Osteoblast (primary cell): ENCODE measurements around the gene B2M. TPM values are rescaled to one million over a fixed set of nuclear protein-coding genes. Genes with fewer than 3 reads are reported as not detected.

Experiments used
- DNase-seq: peaks from one replicate; pipeline ENCODE4 v3.0.0; 2011; ENCODE audit warnings: low spot score, mixed read lengths; ENCODE audit not compliant: insufficient read length; ENCODE audit errors: missing footprints
- H2AFZ ChIP-seq: 2 replicates; pipeline ENCODE4 v1.6.0; 2011; ENCODE audit warnings: mild to moderate bottlenecking, low read length
- H3K27ac ChIP-seq: 2 replicates; pipeline ENCODE4 v1.5.1; 2011; ENCODE audit warnings: mild to moderate bottlenecking, low read depth, low read length, moderate library complexity
- H3K27me3 ChIP-seq: 2 replicates; pipeline ENCODE4 v1.6.0; 2012; ENCODE audit warnings: mild to moderate bottlenecking, control low read depth, inconsistent platforms, low read length, moderate library complexity; ENCODE audit not compliant: insufficient read depth
- H3K36me3 ChIP-seq: 2 replicates; pipeline ENCODE4 v1.5.1; 2011; ENCODE audit warnings: mild to moderate bottlenecking, low read length, control low read depth, moderate library complexity; ENCODE audit not compliant: insufficient read depth
- H3K4me1 ChIP-seq: 2 replicates; pipeline ENCODE4 v1.5.1; 2011; ENCODE audit warnings: mild to moderate bottlenecking, low read length, control low read depth, moderate library complexity; ENCODE audit not compliant: insufficient read depth
- H3K4me2 ChIP-seq: 2 replicates; pipeline ENCODE4 v1.6.0; 2011; ENCODE audit warnings: mild to moderate bottlenecking, low read length; ENCODE audit not compliant: insufficient read depth
- H3K4me3 ChIP-seq: fragments of 200-600 bp; sonication (generic); 3 replicates; pipeline ENCODE4 v1.5.1; 2012; ENCODE audit warnings: mild to moderate bottlenecking, low read length, inconsistent platforms; ENCODE audit not compliant: insufficient read depth
- H3K79me2 ChIP-seq: 2 replicates; pipeline ENCODE4 v1.6.0; 2012; ENCODE audit warnings: mild to moderate bottlenecking, low read length, control low read depth, inconsistent platforms; ENCODE audit not compliant: insufficient read depth
- H3K9me3 ChIP-seq: 2 replicates; pipeline ENCODE4 v1.5.1; 2011; ENCODE audit warnings: low read depth, low read length, control low read depth
- H4K20me1 ChIP-seq: 2 replicates; pipeline ENCODE4 v1.6.0; 2012; ENCODE audit warnings: mild to moderate bottlenecking, low read length, control low read depth; ENCODE audit not compliant: insufficient read depth
- CTCF ChIP-seq: IDR thresholded peaks from 2 replicates; pipeline ENCODE4 v1.5.1; 2011; ENCODE audit warnings: mild to moderate bottlenecking, low read depth, low read length, moderate library complexity; ENCODE audit errors: extremely low read depth
- small RNA-seq: library from RNA; depleted of rRNA; stranded (forward); fragments of <200 nt; gene quantifications from one replicate; pipeline ENCODE3, GENCODE V24; 2012
- total RNA-seq: library from RNA; depleted of rRNA; stranded (reverse); fragments of >200 nt; gene quantifications from 2 replicates; pipeline ENCODE4 v1.2.3, GENCODE V29; 2012

B2M gene
- total RNA-seq, 1 donor, result 4,170 TPM

GRCh38 chr15:44763187-44763586, 51.9 kb downstream of the B2M start:
- Histone ChIP-seq H4K20me1 (no peaks in the 10 kb centered on the region), H3K4me1 (no peaks in the 10 kb centered on the region)
- TF ChIP-seq CTCF, result no peak

GRCh38 chr15:44763848-44764247, 52.5 kb downstream of the B2M start:
- Histone ChIP-seq H3K9me3 (no peaks in the 10 kb centered on the region), H3K4me3 (no peak overlapping the region), H3K4me1 (no peaks in the 10 kb centered on the region), H3K4me2 (no peak overlapping the region), H3K36me3 (no peaks in the 10 kb centered on the region), H2AFZ (no peak overlapping the region), H3K27ac (no peak overlapping the region), H3K79me2 (no peaks in the 10 kb centered on the region), H3K27me3 (peaks cover 8% of the 10 kb centered on the region), H4K20me1 (no peaks in the 10 kb centered on the region)
- no peak for DNase-seq
- no peak for TF ChIP-seq CTCF

More at GRCh38 chr15:44763187-44763586, 51.9 kb downstream of the B2M start:
- no peak for DNase-seq
- Histone ChIP-seq H3K4me2 (no peak overlapping the region), H3K36me3 (no peaks in the 10 kb centered on the region), H3K4me3 (no peak overlapping the region), H3K79me2 (no peaks in the 10 kb centered on the region), H2AFZ (no peak overlapping the region), H3K27me3 (peaks cover 8% of the 10 kb centered on the region), H3K27ac (no peak overlapping the region), H3K9me3 (no peaks in the 10 kb centered on the region)

DNA sequence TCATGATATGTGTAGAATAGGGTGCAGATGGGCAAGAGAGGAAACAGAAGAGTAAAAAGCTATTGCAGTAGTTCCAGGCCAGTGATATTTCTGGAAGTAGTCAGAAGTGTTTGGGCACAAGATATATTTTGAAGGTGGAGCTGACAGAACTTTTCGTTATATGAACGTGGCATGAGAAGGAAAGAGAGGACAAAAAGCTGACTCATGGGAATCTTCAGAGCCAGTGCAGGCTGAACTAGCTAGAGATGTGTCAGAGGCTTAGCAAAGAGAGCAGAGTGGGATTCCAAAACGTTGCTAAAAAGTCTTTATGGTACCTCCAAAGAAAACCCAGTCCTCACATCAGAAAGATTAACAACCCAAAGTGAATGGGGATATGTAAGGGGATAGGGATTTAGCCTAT, 53.7 kb downstream of the B2M start:
- no peak overlapping the region for H2AFZ ChIP-seq
- no peak overlapping the region for H3K27ac ChIP-seq
- H3K79me2 ChIP-seq, result no peaks in the 10 kb centered on the region
- no peak overlapping the region for H3K4me3 ChIP-seq
- H3K36me3 ChIP-seq, result no peaks in the 10 kb centered on the region
- H3K4me1 ChIP-seq, result no peaks in the 10 kb centered on the region
- no peak overlapping the region for H3K4me2 ChIP-seq
- no peaks in the 10 kb centered on the region for H3K27me3 ChIP-seq
- DNase-seq, result no peak
- no peaks in the 10 kb centered on the region for H3K9me3 ChIP-seq
- TF ChIP-seq CTCF, result no peak
- no peaks in the 10 kb centered on the region for H4K20me1 ChIP-seq

Small RNAs within 50 kb of the gene (small RNA-seq; reads per million reads assigned to genes)
- gene RF00019, result not detected

Other genes with a start within 250 kb of the B2M start
- gene EIF3J, start 174.4 kb upstream of the B2M start, total RNA-seq, result 36.2 and 39.2 TPM in 2 replicates
- gene SPG11, start 47.9 kb upstream of the B2M start, total RNA-seq, result 83.7 and 95.9 TPM in 2 replicates
- gene PATL2, start 194 bp upstream of the B2M start, total RNA-seq, result 1.8 and 2.7 TPM in 2 replicates
- gene TRIM69, start 25.0 kb downstream of the B2M start, total RNA-seq, result 9.4 and 14.7 TPM in 2 replicates
- gene TERB2, start 245.2 kb downstream of the B2M start, total RNA-seq, result not detected in 2 replicates